Liver (tissue), 2 donors: ENCODE measurements around the gene DNAH3.

Experiments
- CTCF ChIP-seq: fragments of 150-350 bp; IDR thresholded peaks from 2 replicates; pipeline ENCODE4 v1.5.1; 2017; ENCODE audit warnings: improper control_type of control experiment, low read depth, low read length; ENCODE audit not compliant: missing input control
- MAX ChIP-seq: IDR thresholded peaks from 2 replicates; pipeline ENCODE4 v1.6.1; 2016; ENCODE audit warnings: antibody characterized with exemption
- TF ChIP-seq, protein P1 (sequence below): IDR thresholded peaks from 2 replicates; pipeline ENCODE4 v1.6.1; 2016; ENCODE audit warnings: antibody characterized with exemption
- donor health status: healthy.

DNA sequence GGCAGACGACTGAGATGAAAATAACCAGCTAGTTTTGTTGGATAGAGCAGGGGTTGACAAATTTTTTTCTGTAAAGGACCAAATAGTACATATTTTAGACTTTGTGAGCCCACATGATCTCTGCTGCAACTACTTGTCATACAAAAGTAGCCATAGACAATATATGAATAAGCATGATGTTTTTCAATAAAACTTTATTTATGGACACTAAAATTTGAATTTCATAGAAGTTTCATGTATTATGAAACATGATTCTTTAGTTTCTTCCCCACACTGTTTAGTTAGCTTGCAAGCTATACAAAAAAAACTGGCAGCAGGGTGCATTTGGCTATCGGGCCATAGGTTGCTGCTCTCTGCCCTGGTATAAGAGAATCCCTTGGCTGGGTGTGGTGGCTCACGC lies 193.5 kb downstream of the DNAH3 start:
- TF ChIP-seq CTCF (no peak), MAX (no peak)
- TF ChIP-seq, protein P1, sequence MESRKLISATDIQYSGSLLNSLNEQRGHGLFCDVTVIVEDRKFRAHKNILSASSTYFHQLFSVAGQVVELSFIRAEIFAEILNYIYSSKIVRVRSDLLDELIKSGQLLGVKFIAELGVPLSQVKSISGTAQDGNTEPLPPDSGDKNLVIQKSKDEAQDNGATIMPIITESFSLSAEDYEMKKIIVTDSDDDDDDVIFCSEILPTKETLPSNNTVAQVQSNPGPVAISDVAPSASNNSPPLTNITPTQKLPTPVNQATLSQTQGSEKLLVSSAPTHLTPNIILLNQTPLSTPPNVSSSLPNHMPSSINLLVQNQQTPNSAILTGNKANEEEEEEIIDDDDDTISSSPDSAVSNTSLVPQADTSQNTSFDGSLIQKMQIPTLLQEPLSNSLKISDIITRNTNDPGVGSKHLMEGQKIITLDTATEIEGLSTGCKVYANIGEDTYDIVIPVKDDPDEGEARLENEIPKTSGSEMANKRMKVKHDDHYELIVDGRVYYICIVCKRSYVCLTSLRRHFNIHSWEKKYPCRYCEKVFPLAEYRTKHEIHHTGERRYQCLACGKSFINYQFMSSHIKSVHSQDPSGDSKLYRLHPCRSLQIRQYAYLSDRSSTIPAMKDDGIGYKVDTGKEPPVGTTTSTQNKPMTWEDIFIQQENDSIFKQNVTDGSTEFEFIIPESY: no peak
